HG03558 (cell line): ENCODE data around the gene IGLL1.
"Not testable (repeated sequence)": the region's sequence is repeated elsewhere in the genome, so short reads cannot be mapped to it uniquely, and the experiment has no call there.

Experiments
- ATAC-seq: cut with Tn5 transposase; IDR thresholded peaks from one replicate; pipeline ENCODE4 v1.9.1; 2021; ENCODE audit warnings: moderate number of reproducible peaks; ENCODE audit not compliant: unreplicated experiment; ENCODE audit errors: extremely low read depth

The IGLL1 gene

GRCh38 chr22:23591846-23592245, 11.8 kb upstream of the IGLL1 start:
- ATAC-seq: no peak

GRCh38 chr22:23591201-23591791, 11.2 kb upstream of the IGLL1 start:
- no peak for ATAC-seq

- ATAC-seq: no peak
Measured at GRCh38 chr22:23583836-23584235, 3.7 kb upstream of the IGLL1 start.

GRCh38 chr22:23583153-23583552, 3.1 kb upstream of the IGLL1 start:
- no peak for ATAC-seq

- ATAC-seq: no peak
Measured at GRCh38 chr22:23581260-23581650, 1.2 kb upstream of the IGLL1 start.

- ATAC-seq: no peak
Measured at GRCh38 chr22:23580576-23581259, 628 bp upstream of the IGLL1 start.

- ATAC-seq: no peak
Measured at GRCh38 chr22:23579280-23579679, 810 bp downstream of the IGLL1 start.

GRCh38 chr22:23578306-23578705, 1.8 kb downstream of the IGLL1 start:
- ATAC-seq: no peak

GRCh38 chr22:23576681-23577080, 3.4 kb downstream of the IGLL1 start:
- ATAC-seq: no peak

- ATAC-seq: no peak
Measured at GRCh38 chr22:23575601-23576000, 4.5 kb downstream of the IGLL1 start.

- ATAC-seq: no peak
Measured at GRCh38 chr22:23574877-23575276, 5.2 kb downstream of the IGLL1 start.

GRCh38 chr22:23574371-23574811, 5.7 kb downstream of the IGLL1 start:
- ATAC-seq: no peak

GRCh38 chr22:23573701-23574235, 6.3 kb downstream of the IGLL1 start:
- not testable (repeated sequence) for ATAC-seq

GRCh38 chr22:23573106-23573505, 7.0 kb downstream of the IGLL1 start:
- ATAC-seq: not testable (repeated sequence)

GRCh38 chr22:23571486-23571885, 8.6 kb downstream of the IGLL1 start:
- ATAC-seq: no peak

- ATAC-seq: no peak
Measured at GRCh38 chr22:23570681-23571080, 9.4 kb downstream of the IGLL1 start.

GRCh38 chr22:23569716-23570115, 10.4 kb downstream of the IGLL1 start:
- ATAC-seq: no peak

GRCh38 chr22:23569291-23569690, 10.8 kb downstream of the IGLL1 start:
- no peak for ATAC-seq

GRCh38 chr22:23566705-23567475, 13.2 kb downstream of the IGLL1 start:
- ATAC-seq: no peak

GRCh38 chr22:23565915-23566704, 14.0 kb downstream of the IGLL1 start:
- ATAC-seq: no peak
